ENCODE data around the gene PDGFRB.

The PDGFRB gene

DNA sequence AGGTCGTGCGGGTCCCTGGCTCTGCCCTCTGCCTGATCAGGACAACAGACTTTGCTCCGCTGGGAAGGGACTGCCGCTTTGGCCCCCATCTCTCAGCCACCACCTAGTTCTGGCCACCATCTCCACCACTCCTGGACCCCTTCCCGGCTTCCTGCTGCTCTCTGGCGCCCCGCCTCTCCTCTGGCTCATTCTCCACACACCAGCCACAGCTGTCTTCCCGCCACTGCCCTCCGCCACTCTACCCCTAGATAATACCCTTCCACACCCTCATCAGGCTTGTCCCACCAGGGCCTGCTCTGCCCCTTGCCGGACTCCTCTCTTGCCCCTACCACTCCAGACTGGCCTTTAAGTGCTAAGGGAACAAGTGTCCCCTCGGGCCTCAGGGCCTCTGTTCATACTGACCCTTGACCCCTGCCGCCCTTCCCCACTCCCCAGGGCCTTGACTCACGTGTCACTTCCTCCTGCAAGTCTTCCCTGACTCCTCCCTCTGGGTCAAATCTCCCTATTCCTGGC is 8.0 kb upstream of the PDGFRB start:
- ATAC-seq (replicated peaks), result no peak
- H3K27ac Mint-ChIP-seq, result no peak overlapping the region

GRCh38 chr5:150163035-150163434 is 7.4 kb upstream of the PDGFRB start:
- ATAC-seq (replicated peaks) (no peak), DNase-seq (no peak)
- Mint-ChIP-seq H3K4me3 (no peak overlapping the region), H3K4me1 (peaks cover 14 to 33% of the 10 kb centered on the region in 2 donors), H3K9me3 (no peaks in the 10 kb centered on the region), H3K36me3 (no peaks in the 10 kb centered on the region), H3K27ac (no peak overlapping the region), H3K27me3 (peaks cover 20 to 24% of the 10 kb centered on the region in 2 donors)

More for the DNA sequence above, 8.0 kb upstream of the PDGFRB start:
- Mint-ChIP-seq H3K9me3 (no peaks in the 10 kb centered on the region), H3K4me3 (no peak overlapping the region), H3K4me1 (peaks cover 14 to 33% of the 10 kb centered on the region in 2 donors), H3K36me3 (no peaks in the 10 kb centered on the region), H3K27me3 (peaks cover 26 to 28% of the 10 kb centered on the region in 2 donors)
- no peak for DNase-seq

DNA sequence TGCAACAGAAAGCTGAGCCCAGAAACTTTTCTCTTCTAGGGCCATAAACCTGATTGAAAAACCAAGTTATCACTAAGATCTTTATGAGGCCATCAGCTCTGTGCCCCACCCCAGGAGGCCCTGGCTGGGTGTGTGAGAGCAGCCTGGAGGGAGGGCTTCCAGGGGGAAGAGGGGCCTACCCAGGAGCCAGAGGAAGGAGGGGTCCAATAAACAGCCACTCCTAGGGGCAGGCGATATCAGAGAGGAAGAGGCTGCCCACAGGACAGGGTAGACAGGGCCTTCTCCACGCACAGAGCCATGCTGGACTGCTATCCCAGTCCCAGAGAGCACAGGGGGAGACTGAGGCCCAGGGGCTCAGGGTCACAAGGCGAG is 6.5 kb upstream of the PDGFRB start:
- no peak for DNase-seq
- Mint-ChIP-seq H3K4me3 (no peak overlapping the region), H3K4me1 (peaks cover 11 to 33% of the 10 kb centered on the region in 2 donors), H3K36me3 (no peaks in the 10 kb centered on the region), H3K27ac (no peak overlapping the region), H3K27me3 (peaks cover 12 to 21% of the 10 kb centered on the region in 2 donors), H3K9me3 (no peaks in the 10 kb centered on the region)
- no peak for ATAC-seq (replicated peaks)

DNA sequence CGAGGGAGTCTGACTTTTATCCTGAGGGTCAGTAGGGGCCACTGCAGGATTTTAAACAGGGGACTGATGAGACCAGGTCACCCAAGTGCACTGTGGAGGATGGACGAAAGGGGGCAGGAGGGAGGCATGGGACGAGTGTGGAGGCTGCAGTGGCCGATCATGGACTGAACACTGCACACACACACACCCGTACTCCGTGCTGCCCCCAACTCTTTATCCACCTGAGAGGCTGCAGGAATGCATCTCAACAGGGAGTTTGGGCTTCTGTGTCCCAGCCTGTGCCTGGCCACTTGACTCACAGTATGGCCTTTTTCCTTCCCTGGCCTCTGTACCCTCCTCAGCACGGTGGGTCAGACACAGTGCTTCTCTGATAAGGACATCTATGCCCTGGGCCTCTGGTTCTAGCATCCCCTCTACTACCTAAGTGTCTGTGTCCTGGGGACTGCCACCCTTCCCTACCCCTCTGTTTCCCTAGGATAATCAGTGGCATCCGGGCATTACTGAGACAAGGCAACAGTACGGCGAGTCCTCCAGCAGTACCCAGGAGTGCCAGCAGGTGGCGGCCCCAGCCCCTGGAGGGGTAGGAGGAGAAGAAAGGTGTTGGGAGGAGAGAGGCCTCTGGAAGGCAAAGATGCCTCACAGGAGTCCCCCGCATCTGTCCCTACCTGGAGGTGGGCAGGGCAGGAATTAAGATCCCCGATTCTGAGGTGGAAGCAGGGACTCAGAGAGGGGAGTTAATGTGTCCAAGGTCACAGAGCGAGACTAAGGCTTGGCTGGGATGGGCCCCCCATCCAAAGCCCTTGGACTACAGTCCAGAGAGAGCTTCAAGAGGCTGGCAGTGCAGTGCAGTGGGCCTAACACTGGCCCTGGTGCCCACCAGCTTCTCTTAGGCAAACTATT is 5.8 kb upstream of the PDGFRB start:
- H3K36me3 Mint-ChIP-seq, result no peaks in the 10 kb centered on the region
- peaks cover 11 to 35% of the 10 kb centered on the region in 2 donors for H3K4me1 Mint-ChIP-seq
- peaks cover 12 to 24% of the 10 kb centered on the region in 2 donors for H3K27me3 Mint-ChIP-seq
- no peak overlapping the region for H3K27ac Mint-ChIP-seq
- peak; percentile 55 for DNase-seq
- peak; percentile 82 to 85 for ATAC-seq (replicated peaks)
- H3K9me3 Mint-ChIP-seq, result no peaks in the 10 kb centered on the region
- H3K4me3 Mint-ChIP-seq, result no peak overlapping the region

GRCh38 chr5:150160448-150161081 is 4.9 kb upstream of the PDGFRB start:
- Mint-ChIP-seq H3K9me3 (no peaks in the 10 kb centered on the region), H3K36me3 (no peaks in the 10 kb centered on the region), H3K4me1 (peaks cover 19 to 43% of the 10 kb centered on the region in 2 donors), H3K27ac (peak overlapping the region; percentile 31), H3K4me3 (no peak overlapping the region), H3K27me3 (peaks cover 4 to 23% of the 10 kb centered on the region in 2 donors)
- DNase-seq (no peak), ATAC-seq (replicated peaks) (no peak)

GRCh38 chr5:150159741-150160179 is 4.1 kb upstream of the PDGFRB start:
- Mint-ChIP-seq H3K27ac (no peak overlapping the region), H3K4me3 (no peak overlapping the region), H3K36me3 (no peaks in the 10 kb centered on the region), H3K4me1 (peaks cover 25 to 51% of the 10 kb centered on the region in 2 donors), H3K27me3 (peaks cover 0 to 15% of the 10 kb centered on the region in 2 donors), H3K9me3 (no peaks in the 10 kb centered on the region)
- DNase-seq (no peak), ATAC-seq (replicated peaks) (peak; percentile 19 to 29)

GRCh38 chr5:150159031-150159430 is 3.4 kb upstream of the PDGFRB start:
- ATAC-seq (replicated peaks) (no peak), DNase-seq (no peak)
- Mint-ChIP-seq H3K27ac (no peak overlapping the region), H3K4me1 (peaks cover 30 to 58% of the 10 kb centered on the region in 2 donors), H3K4me3 (no peak overlapping the region), H3K9me3 (no peaks in the 10 kb centered on the region), H3K27me3 (peaks cover 0 to 13% of the 10 kb centered on the region in 2 donors), H3K36me3 (no peaks in the 10 kb centered on the region)

GRCh38 chr5:150158170-150158949 is 2.7 kb upstream of the PDGFRB start:
- peaks cover 30 to 60% of the 10 kb centered on the region in 2 donors for H3K4me1 Mint-ChIP-seq
- no peak overlapping the region for H3K4me3 Mint-ChIP-seq
- DNase-seq (no peak), ATAC-seq (replicated peaks) (no peak)
- H3K36me3 Mint-ChIP-seq, result no peaks in the 10 kb centered on the region
- peaks cover 0 to 13% of the 10 kb centered on the region in 2 donors for H3K27me3 Mint-ChIP-seq
- no peak overlapping the region for H3K27ac Mint-ChIP-seq
- H3K9me3 Mint-ChIP-seq, result no peaks in the 10 kb centered on the region

- Mint-ChIP-seq H3K4me3 (peak overlapping the region; percentile 42 to 59), H3K4me1 (peaks cover 30 to 54% of the 10 kb centered on the region in 2 donors)
Observed at GRCh38 chr5:150157168-150157567, 1.5 kb upstream of the PDGFRB start.

DNA sequence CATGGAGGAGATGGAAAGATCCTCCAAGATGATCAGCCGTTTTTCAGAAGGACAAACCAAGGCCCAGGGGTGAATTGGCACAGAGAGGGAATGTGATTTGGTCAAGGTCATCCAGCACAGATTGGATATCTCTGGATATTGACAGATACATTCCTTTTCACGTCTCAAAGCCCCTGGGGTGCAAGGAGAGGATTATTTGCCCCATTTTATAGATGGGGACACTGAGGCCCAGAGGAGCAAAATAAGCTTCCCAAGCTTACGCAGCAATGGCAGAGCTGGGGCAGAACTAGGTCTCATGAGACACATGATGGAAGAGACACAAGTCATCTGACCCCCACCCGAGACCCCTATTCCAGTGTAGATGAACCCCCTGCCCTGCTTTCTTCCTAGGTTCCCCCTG is 895 bp upstream of the PDGFRB start:
- H3K9me3 Mint-ChIP-seq, result no peaks in the 10 kb centered on the region
- peak overlapping the region in 1 of 2 donors; percentile 96 for H3K4me3 Mint-ChIP-seq
- ATAC-seq (replicated peaks), result no peak
- no peak for DNase-seq
- peaks cover 28 to 50% of the 10 kb centered on the region in 2 donors for H3K4me1 Mint-ChIP-seq
- no peak overlapping the region for H3K27ac Mint-ChIP-seq
- H3K36me3 Mint-ChIP-seq, result no peaks in the 10 kb centered on the region
- H3K27me3 Mint-ChIP-seq, result peaks cover 0 to 16% of the 10 kb centered on the region in 2 donors

More at GRCh38 chr5:150157168-150157567, 1.5 kb upstream of the PDGFRB start:
- no peak for DNase-seq
- no peaks in the 10 kb centered on the region for H3K36me3 Mint-ChIP-seq
- H3K27ac Mint-ChIP-seq, result no peak overlapping the region
- peaks cover 0 to 16% of the 10 kb centered on the region in 2 donors for H3K27me3 Mint-ChIP-seq
- H3K9me3 Mint-ChIP-seq, result no peaks in the 10 kb centered on the region
- ATAC-seq (replicated peaks), result no peak

DNA sequence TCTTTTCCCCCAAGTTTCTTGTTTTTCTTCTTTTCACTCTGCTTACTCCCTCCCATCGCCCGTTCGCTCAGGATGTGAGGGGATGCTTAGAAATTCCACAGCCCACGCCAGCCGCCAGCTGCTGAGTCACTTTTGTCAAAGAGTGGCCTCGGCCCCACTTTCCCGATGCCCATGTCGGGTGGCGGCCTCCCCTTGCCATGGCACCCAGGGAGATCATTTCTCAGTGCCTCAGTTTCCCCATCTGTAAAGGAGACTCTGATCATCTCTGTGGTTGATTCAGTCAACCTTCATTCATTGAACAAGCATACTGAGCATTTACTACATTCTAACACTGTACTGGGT is 353 bp upstream of the PDGFRB start:
- Mint-ChIP-seq H3K4me1 (peaks cover 26 to 46% of the 10 kb centered on the region in 2 donors), H3K36me3 (no peaks in the 10 kb centered on the region), H3K27ac (peak overlapping the region; percentile 94), H3K9me3 (no peaks in the 10 kb centered on the region), H3K27me3 (peaks cover 0 to 16% of the 10 kb centered on the region in 2 donors), H3K4me3 (peak overlapping the region; percentile 93 to 96)
- ATAC-seq (replicated peaks) (peak; percentile 3 to 4), DNase-seq (no peak)

DNA sequence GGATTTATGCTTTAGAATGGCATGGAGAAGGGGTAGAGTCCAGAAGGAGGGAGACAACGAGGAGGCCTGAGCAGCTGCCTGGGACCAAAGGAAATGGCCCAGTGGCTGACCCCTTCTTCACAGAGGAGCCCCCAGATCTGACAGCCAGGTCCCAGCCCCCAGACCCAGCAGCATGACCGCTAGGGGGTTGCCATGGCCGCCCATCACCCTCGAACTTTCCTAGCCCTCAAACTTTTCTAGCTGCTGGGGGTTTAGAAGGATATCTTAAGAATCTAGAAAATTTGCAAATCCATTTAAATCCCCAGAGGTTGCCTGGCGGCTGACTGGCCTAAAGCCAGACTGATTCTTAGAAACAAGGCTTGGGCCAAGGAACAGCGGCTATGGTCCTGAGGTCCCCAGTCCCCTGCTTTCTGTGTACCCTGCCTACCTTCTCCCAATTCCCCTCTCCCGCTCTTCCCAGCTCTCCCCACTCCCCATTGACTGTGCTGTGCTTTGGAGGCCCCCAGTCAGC is 972 bp downstream of the PDGFRB start:
- Mint-ChIP-seq H3K27ac (no peak overlapping the region), H3K27me3 (peaks cover 0 to 16% of the 10 kb centered on the region in 2 donors), H3K4me3 (peak overlapping the region; percentile 80 to 96), H3K36me3 (no peaks in the 10 kb centered on the region), H3K9me3 (no peaks in the 10 kb centered on the region), H3K4me1 (peaks cover 22 to 35% of the 10 kb centered on the region in 2 donors)
- DNase-seq, result no peak
- ATAC-seq (replicated peaks), result no peak

DNA sequence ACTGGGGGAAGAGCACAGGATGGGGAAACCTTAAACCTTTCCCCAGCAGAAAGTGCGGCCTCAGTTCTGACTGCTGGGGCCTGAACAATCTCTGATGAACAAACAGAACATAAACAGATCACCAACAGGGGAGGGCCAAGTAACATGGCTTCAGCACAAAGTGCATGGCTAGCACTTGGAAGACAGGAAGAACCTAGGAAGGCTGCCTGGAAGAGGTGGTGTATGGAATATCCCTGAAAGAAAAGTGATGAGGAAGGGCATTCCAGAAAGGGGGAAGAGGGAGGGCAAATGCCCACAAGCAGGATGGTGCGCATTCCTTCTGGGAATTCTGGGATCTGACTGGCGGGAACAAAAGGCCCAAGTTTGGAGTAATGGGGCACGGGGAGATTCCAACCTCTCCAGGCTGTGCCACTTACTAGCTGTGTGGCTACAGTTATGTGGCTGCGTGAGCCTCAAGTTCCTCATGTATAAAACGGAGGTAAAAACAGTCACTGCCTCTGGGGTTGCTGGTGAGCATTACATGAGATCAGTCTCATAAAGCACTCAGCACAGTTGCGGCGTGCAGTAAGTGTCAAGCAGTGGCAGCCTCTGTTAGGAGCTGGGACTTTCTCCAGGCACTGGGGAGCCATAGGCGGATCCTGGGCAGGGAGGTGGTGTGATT is 1.6 kb downstream of the PDGFRB start:
- peak; percentile 68 to 77 for ATAC-seq (replicated peaks)
- no peak for DNase-seq
- Mint-ChIP-seq H3K27ac (no peak overlapping the region), H3K27me3 (peaks cover 0 to 16% of the 10 kb centered on the region in 2 donors), H3K4me1 (peaks cover 22 to 32% of the 10 kb centered on the region in 2 donors), H3K36me3 (no peaks in the 10 kb centered on the region), H3K4me3 (peak overlapping the region; percentile 76 to 80), H3K9me3 (no peaks in the 10 kb centered on the region)

Data from stimulated activated naive B cell treated with anti-CD40 and anti-IgM and Interleukin-4, amounts not matched to agents 10 μg/mL and 1 μg/mL and 100 μg/mL, for 72 hours (primary cell).